Esophagus muscularis mucosa (tissue), 3 donors: ENCODE measurements around the gene PTGES3.
A peak's percentile ranks its signal among the peaks of the same experiment; 100 is the strongest.

Experiments
- CTCF ChIP-seq, 3 experiments: fragments of 200-600 bp in 2 of 3; fragments of 450-650 bp in 1 of 3; sonication (generic) in 2 of 3; IDR thresholded peaks; one replicate each; pipeline ENCODE4 v1.5.1; 2017 to 2019; ENCODE audit warnings: antibody characterized with exemption in 3 of 3, mild to moderate bottlenecking in 2 of 3, moderate library complexity in 1 of 3
- POLR2AphosphoS5 ChIP-seq, 2 donors: sonication (generic); formaldehyde crosslinking; IDR thresholded peaks; one replicate each; pipeline ENCODE4 v1.6.1; 2017; ENCODE audit warnings: antibody characterized with exemption in 2 of 2

DNA sequence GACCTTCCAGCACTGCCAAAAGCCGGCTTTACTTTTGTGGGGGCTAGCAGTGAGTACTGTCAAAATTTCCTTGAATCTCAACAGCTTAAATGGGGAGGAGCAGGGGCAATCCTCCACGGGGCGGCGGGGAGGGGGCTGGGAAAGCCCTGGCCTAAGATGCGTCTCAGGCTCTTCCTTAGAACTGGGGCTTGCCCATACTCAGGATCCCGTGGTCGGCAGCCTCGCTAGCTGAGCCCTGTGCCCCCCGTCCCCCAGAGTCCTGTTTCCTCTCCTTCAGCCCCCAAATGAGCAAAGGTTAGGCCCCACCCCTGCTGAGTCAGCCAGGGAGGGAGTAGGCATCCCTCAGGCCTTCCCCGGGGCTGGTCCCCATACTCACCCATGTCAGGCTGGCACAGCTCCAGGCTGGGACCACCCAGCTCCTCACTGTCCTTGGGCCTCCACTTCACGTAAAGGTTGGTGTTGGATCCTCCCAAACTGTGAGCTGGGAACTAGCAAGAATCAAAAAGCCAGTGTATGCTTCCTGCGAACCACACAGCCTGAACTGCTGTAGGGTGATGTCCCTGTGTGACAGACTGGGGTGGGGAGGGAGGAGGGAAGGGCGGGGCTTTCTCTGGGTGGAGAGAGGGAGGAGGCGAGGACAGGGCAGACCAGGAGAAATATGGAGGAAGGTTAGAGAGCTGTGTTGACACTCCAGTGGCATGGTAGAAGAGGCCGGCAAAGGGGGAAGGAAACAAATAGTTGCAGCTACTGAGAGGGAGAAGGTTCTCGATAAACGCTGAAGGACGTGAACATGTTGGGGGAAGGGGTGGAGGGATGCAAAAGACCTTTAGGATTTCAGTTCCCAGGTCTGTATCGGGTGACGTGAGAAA, 52.0 kb downstream of the PTGES3 start:
- peak; percentile 87 to 92 for TF ChIP-seq POLR2AphosphoS5 (IDR thresholded peaks at IDR 0.05)
- no peak for TF ChIP-seq CTCF (IDR thresholded peaks at IDR 0.05)
